Mammary epithelial cell (primary cell): Measurements from ENCODE around the gene DISP2.

ENCODE experiments used
- CTCF ChIP-seq, 2 donors: IDR thresholded peaks in 1 of 2; conservative IDR thresholded peaks in 1 of 2; 2 replicates each; pipeline ENCODE4 v1.5.1; 2011 to 2012; ENCODE audit warnings: inconsistent platforms in 2 of 2, low read length in 2 of 2, mild to moderate bottlenecking in 2 of 2, control low read depth in 1 of 2, low read depth in 1 of 2; ENCODE audit not compliant: insufficient read depth in 1 of 2; ENCODE audit errors: extremely low read depth in 1 of 2
- EZH2 ChIP-seq: IDR thresholded peaks from 2 replicates; pipeline ENCODE4 v1.6.1; 2012; ENCODE audit warnings: low read length, inconsistent platforms, borderline replicate concordance

- peak; percentile 82 to 83 for TF ChIP-seq CTCF (conservative IDR thresholded peaks at IDR 0.05 in 1 of 2, IDR thresholded peaks at IDR 0.05 in 1 of 2; ENCODE audit: extremely low read depth in 1 of 2, insufficient read depth in 1 of 2, low read depth in 1 of 2, low read length in 2 of 2)
- no peak for TF ChIP-seq EZH2
These were observed 13.3 kb upstream of the DISP2 start for GRCh38 chr15:40344631-40345120.
